ENCODE results near the gene NFATC4. TPM values are rescaled to one million over a fixed set of nuclear protein-coding genes. Genes with fewer than 3 reads are reported as not detected.
A peak's percentile ranks its signal among the peaks of the same experiment; 100 is the strongest.

The NFATC4 gene
- total RNA-seq, 2 donors from 2014 or later, result 12.5 to 13.4 TPM

DNA sequence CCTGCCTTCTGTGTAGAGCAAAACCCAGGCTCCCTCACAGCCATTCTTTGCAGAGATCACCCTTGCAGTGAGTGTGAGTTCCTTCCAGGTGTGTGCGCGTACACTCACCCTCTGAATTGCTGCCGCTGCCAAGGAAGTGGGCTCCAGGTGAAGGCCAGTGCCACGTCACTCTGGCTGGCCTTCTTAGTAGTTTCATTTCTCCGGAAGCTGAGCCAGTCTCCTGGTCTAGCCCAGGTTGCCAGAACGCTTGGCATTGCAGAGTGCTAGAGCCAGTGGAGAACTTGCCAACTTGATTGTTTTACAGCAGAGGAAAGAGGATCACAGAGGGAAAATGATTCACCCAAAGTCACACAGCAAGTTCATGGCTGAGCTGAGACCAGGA, 50.5 kb downstream of the NFATC4 start:
- DNase-seq (ENCODE audit: low spot score), result no peak
- Histone ChIP-seq H3K4me3 (no peak overlapping the region), H3K9me3 (no peaks in the 10 kb centered on the region), H3K27me3 (no peaks in the 10 kb centered on the region), H3K36me3 (no peaks in the 10 kb centered on the region), H3K27ac (no peak overlapping the region), H3K4me1 (peaks cover 0 to 6% of the 10 kb centered on the region in 2 donors)
- TF ChIP-seq, protein P1, sequence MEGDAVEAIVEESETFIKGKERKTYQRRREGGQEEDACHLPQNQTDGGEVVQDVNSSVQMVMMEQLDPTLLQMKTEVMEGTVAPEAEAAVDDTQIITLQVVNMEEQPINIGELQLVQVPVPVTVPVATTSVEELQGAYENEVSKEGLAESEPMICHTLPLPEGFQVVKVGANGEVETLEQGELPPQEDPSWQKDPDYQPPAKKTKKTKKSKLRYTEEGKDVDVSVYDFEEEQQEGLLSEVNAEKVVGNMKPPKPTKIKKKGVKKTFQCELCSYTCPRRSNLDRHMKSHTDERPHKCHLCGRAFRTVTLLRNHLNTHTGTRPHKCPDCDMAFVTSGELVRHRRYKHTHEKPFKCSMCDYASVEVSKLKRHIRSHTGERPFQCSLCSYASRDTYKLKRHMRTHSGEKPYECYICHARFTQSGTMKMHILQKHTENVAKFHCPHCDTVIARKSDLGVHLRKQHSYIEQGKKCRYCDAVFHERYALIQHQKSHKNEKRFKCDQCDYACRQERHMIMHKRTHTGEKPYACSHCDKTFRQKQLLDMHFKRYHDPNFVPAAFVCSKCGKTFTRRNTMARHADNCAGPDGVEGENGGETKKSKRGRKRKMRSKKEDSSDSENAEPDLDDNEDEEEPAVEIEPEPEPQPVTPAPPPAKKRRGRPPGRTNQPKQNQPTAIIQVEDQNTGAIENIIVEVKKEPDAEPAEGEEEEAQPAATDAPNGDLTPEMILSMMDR (IDR thresholded peaks at IDR 0.05), result no peak

DNA sequence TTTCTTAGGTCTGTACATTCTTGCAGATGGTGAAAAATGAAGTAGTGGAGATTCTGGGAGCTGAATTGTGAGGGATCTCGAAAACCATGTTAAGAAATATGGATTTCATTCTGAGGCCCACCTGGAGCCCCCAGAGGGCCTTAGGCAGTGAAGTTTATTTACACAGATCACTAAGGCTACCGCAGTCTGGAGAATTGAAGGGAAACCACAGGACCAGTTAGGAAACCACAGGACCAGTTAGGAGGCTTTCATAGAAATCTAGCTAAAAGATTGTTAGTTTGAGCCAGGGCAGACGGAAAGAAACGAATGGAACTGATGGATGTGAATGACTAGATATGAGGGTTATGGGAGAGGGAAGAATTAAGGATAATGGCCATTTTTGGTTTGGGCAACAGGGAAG, 54.3 kb downstream of the NFATC4 start:
- TF ChIP-seq, protein P1 (IDR thresholded peaks at IDR 0.05), result no peak
- no peaks in the 10 kb centered on the region for H3K27me3 ChIP-seq
- peaks cover 0 to 17% of the 10 kb centered on the region in 2 donors for H3K4me1 ChIP-seq
- no peak overlapping the region for H3K4me3 ChIP-seq
- DNase-seq (ENCODE audit: low spot score), result no peak
- no peak overlapping the region for H3K27ac ChIP-seq
- no peaks in the 10 kb centered on the region for H3K9me3 ChIP-seq
- H3K36me3 ChIP-seq, result no peaks in the 10 kb centered on the region

DNA sequence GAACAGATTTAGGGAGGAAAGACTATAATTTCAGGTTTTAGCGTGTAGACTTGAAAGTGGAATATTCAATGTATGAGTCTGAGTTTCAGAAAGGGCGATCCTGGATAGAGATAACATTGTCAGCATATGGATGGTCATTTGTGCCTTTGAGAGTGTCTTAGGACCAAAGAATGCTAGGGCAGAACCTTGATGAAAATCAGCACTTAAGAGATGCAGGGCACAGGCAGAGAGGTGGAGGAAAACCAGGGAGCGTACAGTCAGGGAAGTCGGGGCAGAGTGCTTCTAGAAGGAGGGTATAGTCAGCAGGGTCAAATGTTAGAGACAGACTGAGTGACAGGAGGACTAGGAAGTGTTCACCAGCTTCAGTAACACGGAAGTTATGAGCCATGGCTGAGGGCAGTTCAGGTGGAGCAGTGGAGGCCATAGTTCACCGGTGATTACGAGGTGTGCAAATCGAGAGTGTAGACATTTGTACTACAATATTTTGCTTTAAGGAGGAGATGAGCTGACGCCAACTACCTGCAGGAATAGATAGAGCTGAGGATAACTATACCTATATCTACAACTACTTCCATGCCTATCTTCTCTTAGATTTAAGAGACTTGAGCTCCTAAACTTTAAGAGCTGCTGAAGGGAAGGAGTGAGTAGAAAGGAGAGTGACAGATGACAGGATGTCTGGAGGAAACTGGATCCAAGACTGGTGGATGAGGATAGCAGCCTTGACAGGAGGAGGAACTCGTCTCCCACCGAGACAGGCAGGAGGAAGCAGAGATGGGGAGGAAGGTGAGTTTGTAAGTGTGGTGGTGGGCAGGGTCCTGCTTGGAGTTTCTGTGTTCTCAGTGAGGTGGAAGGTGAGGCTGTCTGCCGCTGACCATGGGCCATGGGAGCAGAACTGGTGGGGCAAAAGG, 55.0 kb downstream of the NFATC4 start:
- Histone ChIP-seq H3K27me3 (no peaks in the 10 kb centered on the region), H3K27ac (no peak overlapping the region), H3K36me3 (no peaks in the 10 kb centered on the region), H3K4me1 (peaks cover 0 to 17% of the 10 kb centered on the region in 2 donors), H3K4me3 (no peak overlapping the region), H3K9me3 (no peaks in the 10 kb centered on the region)
- no peak for DNase-seq (ENCODE audit: low spot score)
- TF ChIP-seq, protein P1 (IDR thresholded peaks at IDR 0.05), result no peak

DNA sequence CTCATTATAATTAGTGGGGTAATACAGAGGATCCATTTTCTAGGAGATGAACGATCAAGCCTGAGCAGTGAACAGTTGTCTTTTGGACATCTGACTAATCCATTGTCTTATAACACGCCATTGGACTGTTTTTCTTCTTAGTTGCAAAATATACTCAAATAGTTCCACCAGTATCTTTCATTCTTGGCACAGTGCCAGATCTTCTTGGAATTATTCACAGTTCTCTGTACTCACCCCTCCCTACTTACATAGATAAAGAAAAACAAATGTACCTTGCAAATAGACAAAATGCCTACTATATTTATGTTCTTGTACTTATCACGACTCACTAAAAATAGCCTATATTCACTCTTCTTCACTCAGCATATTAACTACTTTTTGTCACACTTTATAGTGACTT, 57.7 kb downstream of the NFATC4 start:
- DNase-seq (ENCODE audit: low spot score), result no peak
- peak overlapping the region in 1 of 2 donors; percentile 59 for H3K27ac ChIP-seq

GRCh38 chr14:24426150-24426911, 58.3 kb downstream of the NFATC4 start:
- H3K36me3 ChIP-seq, result peaks cover 2% of the 10 kb centered on the region
- peaks cover 0 to 30% of the 10 kb centered on the region in 2 donors for H3K4me1 ChIP-seq
- peak overlapping the region in 1 of 2 donors; percentile 59 for H3K27ac ChIP-seq
- no peak for DNase-seq (ENCODE audit: low spot score)
- TF ChIP-seq, protein P1 (IDR thresholded peaks at IDR 0.05), result no peak
- no peaks in the 10 kb centered on the region for H3K27me3 ChIP-seq
- no peak overlapping the region for H3K4me3 ChIP-seq
- no peaks in the 10 kb centered on the region for H3K9me3 ChIP-seq

More for the DNA sequence above, 57.7 kb downstream of the NFATC4 start:
- Histone ChIP-seq H3K27me3 (no peaks in the 10 kb centered on the region), H3K9me3 (no peaks in the 10 kb centered on the region), H3K4me1 (peaks cover 0 to 24% of the 10 kb centered on the region in 2 donors), H3K36me3 (no peaks in the 10 kb centered on the region), H3K4me3 (no peak overlapping the region)
- TF ChIP-seq, protein P1 (IDR thresholded peaks at IDR 0.05), result no peak

Data from right atrium auricular region (tissue), 2 donors.